Stimulated activated CD4-positive, alpha-beta T cell treated with anti-CD3 and anti-CD28 coated beads, Interleukin-12 subunit alpha, Interleukin-12 subunit beta, amount 100 ng/mL, for 4 hours (primary cell): Measurements from ENCODE around the gene PCDHGA1.

ENCODE experiments used
- DNase-seq: peaks from one replicate; pipeline ENCODE4 v3.0.0-alpha.2; 2020

PCDHGA1 gene

GRCh38 chr5:141558150-141558549 is 227.8 kb downstream of the PCDHGA1 start:
- no peak for DNase-seq

DNA sequence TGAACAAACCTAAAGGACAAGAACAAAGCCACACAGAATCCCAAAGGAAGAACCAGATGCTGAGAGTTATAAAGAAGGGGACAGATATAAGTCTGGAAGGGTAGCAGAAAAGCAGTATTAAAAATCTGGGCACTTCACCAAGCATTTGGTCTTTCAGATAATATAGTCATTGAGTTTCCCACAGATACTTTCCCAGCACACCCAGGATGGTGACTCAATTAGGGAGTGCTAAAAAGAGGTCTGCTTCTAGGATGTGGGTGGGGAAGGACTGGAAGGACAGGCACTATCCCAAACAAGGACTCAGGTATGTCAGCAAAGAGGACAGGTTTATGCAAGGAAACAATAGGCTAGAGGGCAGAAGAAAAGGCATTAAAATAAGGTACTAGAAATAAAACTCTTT is 229.1 kb downstream of the PCDHGA1 start:
- no peak for DNase-seq

DNA sequence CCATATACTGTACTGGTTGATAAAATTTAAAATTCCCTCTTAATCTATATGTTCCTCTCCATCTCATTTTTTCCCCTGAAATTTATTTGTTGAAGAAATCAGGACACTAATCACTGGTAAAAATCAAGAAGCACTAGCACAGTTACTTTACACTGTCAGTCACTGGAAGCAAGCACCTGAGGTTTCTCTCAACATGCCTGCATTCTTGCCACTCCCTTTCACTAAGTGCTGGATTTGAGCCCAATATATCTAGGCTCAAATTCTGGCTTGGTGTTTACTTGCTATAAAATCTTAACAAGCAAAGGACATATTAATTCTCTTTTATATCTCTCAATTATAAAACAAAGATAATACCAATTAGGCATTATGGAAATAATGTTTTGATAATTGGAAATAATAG is 229.8 kb downstream of the PCDHGA1 start:
- no peak for DNase-seq

GRCh38 chr5:141560725-141561483 is 230.6 kb downstream of the PCDHGA1 start:
- DNase-seq, result no peak
